HG03135 (cell line): ENCODE results near the gene ENGASE.
"Not testable (repeated sequence)": the region's sequence is repeated elsewhere in the genome, so short reads cannot be mapped to it uniquely, and the experiment has no call there.

Source experiments
- ATAC-seq: cut with Tn5 transposase; IDR thresholded peaks from one replicate; pipeline ENCODE4 v1.9.1; 2021; ENCODE audit warnings: mild to moderate bottlenecking, moderate library complexity; ENCODE audit not compliant: unreplicated experiment

Gene ENGASE

GRCh38 chr17:79052131-79052530, 22.5 kb upstream of the ENGASE start:
- no peak for ATAC-seq

GRCh38 chr17:79053251-79053925, 21.2 kb upstream of the ENGASE start:
- no peak for ATAC-seq

- no peak for ATAC-seq
Observed at GRCh38 chr17:79054200-79054960, 20.2 kb upstream of the ENGASE start.

GRCh38 chr17:79055197-79055596, 19.4 kb upstream of the ENGASE start:
- ATAC-seq, result no peak

- no peak for ATAC-seq
Observed at GRCh38 chr17:79057737-79058385, 16.8 kb upstream of the ENGASE start.

- no peak for ATAC-seq
Observed at GRCh38 chr17:79062691-79063090, 11.9 kb upstream of the ENGASE start.

GRCh38 chr17:79064026-79064425, 10.6 kb upstream of the ENGASE start:
- ATAC-seq, result no peak

- no peak for ATAC-seq
Observed at GRCh38 chr17:79065105-79065670, 9.4 kb upstream of the ENGASE start.

- no peak for ATAC-seq
Observed at GRCh38 chr17:79066963-79067362, 7.7 kb upstream of the ENGASE start.

- ATAC-seq, result no peak
Observed at GRCh38 chr17:79070266-79070880, 4.3 kb upstream of the ENGASE start.

GRCh38 chr17:79071161-79071740, 3.4 kb upstream of the ENGASE start:
- ATAC-seq, result no peak

GRCh38 chr17:79072544-79072943, 2.1 kb upstream of the ENGASE start:
- no peak for ATAC-seq

- ATAC-seq, result no peak
Observed at GRCh38 chr17:79073016-79073705, 1.5 kb upstream of the ENGASE start.

GRCh38 chr17:79073706-79074088, 927 bp upstream of the ENGASE start:
- no peak for ATAC-seq

- ATAC-seq, result not testable (repeated sequence)
Observed at GRCh38 chr17:79074121-79074648, 439 bp upstream of the ENGASE start.

- ATAC-seq, result peak; percentile 38
Observed at GRCh38 chr17:79075446-79075750, 774 bp downstream of the ENGASE start.

GRCh38 chr17:79075861-79076406, 1.3 kb downstream of the ENGASE start:
- no peak for ATAC-seq

- no peak for ATAC-seq
Observed at GRCh38 chr17:79077587-79077986, 3.0 kb downstream of the ENGASE start.

GRCh38 chr17:79078476-79079190, 4.0 kb downstream of the ENGASE start:
- ATAC-seq, result no peak
